ENCODE data around the gene NRCAM.
"Not testable (repeated sequence)": the region's sequence is repeated elsewhere in the genome, so short reads cannot be mapped to it uniquely, and the experiment has no call there.

NRCAM gene

DNA sequence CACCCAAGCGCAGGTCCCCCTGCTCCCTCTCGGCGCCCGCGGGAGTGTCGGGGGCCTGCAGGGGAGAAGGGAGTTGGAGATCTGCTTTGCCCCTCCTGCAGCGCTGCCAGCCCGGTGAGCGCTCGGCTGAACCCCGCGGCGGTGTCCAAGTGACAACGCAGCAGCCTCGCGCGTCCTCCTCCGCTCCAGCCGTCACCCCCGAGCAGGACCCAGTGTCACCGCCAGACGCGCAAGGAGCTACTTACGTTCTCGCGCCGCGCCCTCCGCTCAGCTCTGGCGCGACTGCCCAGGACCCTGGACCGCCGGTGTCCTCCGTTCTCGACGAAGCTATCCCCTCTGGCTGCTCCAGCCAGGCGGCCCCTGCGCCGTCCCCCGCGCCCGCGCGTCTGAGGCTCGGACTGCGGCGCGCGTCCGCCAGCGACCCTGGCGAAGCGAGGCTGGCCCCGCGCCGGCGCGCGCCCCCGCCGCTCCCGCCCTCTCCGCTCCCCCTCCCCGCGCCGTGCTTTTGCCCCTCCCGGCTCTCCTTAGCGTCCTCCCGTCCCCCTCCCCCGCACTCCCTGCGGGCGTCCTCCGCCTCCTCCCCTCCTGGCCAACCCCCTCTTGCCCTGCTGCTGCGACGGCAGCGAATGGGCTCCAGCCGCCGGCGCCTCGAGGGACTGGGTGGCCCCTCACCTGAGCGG, at the start of gene NRCAM:
Gene NRCAM (minus strand): TSS at position 439 of the 680 bp plus-strand sequence. CDS start 216,372 bp downstream, outside the sequence.
- peak; percentile 87 for DNase-seq

DNA sequence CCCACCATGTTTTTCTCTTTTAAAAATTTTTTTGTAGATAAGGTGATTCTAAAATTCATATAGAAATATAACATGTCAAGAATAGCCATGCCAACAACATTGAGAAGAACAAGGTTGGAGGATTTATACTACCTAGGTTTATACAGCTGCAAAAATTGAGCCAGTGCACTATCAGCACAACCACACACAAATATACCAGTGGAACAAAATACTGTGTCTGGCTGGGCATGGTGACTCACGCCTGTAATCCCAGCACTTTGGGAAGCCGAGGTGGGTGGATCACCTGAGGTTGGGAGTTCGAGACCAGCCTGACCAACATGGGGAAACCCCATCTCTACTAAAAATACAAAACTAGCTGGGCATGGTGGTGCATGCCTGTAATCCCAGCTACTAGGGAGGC, 48.3 kb upstream of the NRCAM start:
- DNase-seq = not testable (repeated sequence)

DNA sequence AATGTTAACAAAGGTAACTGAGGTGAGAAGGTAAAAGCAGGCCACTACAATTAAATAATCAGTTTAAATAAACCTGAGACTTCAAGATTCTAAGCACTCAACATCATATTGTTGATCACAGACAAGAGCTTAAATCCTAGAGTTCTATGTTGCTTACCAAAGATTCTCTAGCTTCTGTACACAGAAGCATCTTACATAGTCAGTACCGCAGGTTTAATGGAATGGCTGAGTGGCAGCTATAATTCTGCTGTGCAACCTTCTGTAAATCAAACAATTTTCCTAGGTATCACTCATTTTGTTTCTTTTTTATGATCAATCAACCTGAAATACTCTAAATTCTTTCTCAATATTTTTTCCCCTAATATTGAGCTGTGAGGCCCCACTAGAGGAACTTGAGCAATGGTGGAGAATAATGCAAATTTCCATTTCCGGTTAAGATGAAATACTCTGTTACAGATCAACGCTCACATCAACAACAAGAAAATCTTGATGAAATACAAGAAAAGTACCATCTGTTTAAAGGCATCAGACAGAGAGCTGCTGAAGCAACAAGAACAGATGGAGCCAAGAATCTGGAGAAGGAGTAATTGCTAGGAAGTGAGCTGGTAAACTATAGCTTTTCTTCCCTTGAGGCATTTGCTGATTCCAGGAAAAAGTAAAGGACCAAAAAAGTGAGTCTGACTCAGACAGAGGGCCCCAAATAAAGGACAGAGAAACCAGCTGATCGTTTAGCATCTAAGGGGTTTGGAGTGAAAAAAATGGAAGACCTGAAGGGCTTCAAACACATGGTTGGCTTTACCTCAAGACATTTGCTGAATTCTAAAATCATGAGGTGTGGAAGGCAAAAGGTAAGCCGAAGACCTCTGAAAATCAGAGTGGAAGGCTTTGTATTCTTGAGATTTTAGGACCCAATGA, 47.1 kb upstream of the NRCAM start:
- no peak for DNase-seq

- DNase-seq = no peak
Observed at GRCh38 chr7:108499566-108499965, 43.3 kb upstream of the NRCAM start.

- no peak for DNase-seq
Observed at GRCh38 chr7:108498481-108498880, 42.2 kb upstream of the NRCAM start.

DNA sequence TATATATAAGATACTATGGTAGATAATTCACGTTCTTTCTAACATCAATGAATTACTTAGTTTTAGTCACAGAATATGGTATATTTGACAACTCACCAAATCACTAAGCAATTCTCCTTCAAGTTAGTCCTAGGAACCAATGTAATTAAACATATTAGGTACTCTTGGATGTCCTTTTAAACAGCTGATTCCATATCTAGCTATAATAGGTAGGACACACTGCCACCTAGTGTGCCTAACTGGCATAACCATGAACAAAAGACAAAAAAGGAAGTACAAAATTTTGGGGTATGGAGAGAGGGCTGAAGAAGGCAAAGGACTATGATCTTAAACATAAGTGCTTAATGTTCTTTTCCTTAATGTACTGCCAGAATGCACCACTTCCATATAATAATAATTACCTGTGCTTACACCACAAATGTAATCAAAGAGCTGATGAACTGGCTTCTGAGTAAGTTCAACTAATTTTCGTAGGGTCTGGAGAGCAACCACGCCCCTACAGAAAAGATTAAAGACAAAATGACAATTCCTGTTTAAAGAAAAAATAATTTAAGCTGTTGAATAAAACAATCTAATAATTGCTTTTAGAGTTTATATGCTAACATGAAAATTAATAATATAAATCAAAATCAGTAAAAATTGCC, 41.0 kb upstream of the NRCAM start:
- peak; percentile 46 for DNase-seq

- no peak for DNase-seq
Observed at GRCh38 chr7:108492742-108493141, 36.5 kb upstream of the NRCAM start.

DNA sequence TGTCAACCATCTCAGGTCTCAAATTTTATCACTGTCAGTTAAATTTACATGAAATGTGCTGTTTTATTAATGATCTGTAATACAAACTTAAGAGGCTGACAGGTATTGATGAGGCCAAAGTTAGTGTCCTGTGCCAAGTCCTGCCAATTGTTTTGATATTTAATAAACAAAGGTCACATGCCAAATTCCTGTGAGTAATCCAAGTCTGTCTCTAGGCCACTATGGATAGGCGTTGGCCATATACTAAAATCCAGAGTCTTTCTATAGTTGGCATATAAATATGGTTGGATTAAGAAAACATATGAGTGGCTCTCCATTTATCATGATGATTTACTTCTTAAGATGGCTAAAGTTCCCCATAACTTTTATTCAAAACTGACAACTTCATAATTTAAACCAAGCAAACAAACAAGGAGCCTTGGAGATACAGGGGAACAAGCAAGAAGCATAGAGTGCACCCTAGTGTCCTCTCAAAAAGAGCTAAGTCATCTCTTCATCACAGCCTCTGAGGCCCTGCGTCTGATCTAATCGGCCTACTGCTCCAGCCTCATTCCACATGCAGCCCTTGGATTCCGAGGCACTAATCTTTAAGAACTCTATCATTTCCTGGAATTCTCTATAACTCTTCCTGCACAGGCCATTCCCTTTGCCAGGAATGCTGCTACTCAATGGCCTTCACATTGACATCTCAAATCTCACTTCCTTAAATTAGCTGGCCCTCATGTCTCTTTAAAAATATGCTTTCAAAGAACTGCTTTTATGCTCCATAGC, 32.7 kb upstream of the NRCAM start:
- no peak for DNase-seq

DNA sequence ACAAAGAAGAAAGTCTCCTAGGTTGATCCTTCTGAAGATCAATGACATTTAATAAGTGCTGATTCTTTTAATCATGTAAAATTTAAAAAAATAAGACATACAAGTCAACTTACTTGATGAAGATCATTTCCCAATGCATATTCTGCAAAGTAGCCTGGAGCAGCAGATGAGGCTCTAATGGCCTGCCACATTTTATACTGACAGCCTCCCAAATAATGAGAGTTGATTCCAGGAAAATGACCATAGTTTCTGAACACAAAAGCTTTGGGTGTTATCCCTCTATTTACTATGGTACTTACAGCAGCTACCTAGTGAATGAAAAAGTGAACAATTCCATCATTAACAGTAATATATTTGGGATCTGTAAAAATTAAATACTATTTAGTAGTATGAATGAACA, 31.4 kb upstream of the NRCAM start:
- no peak for DNase-seq

DNA sequence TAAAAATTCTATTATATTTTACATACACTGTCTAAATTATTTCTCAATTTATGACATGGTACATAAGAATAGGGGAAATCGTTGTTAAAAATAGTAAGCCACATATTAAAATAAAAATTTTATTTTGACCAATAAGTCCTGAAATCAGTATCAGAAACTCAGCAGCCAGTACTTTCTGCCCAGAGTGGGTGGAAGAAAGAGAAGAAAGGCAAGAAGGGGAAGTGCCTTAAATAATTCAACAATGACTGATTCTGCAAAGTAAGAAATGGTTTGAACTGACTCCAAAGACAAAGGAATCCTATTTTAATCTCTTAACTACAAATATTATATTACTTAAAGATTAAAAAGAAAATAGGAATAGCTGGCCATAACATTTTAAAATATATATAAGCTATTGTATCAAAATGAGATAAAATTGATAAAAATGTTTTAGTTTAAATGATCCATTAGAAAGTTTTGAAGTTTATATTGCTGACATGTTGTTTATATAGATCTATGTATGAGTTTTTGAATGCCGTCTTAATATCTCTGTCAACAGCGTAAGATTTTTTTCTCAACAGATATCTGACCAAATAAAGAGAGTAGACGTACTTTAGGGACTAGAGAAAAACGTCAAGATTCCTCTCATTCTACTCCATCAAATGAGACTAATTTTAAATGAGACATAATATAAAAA, 30.2 kb upstream of the NRCAM start:
- DNase-seq = no peak

DNA sequence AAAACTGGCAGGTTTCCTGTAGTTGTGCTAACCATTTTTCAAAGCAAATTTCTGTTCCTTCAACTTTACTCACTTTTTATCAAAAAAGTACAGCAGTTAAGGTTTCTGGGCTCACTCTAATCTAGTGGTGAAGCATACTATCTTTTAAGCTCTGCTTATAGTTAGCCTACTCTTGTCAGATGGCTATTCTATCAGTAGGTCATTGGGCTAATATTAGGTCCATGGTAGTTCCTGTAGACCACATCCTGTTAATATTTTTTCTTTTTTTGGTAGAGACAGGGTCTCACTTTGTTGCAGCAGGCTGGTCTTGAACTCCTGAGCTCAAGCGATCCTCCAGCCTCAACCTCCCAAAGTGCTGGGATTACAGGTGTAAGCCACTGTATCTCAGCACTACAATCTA, 27.9 kb upstream of the NRCAM start:
- DNase-seq = no peak

DNA sequence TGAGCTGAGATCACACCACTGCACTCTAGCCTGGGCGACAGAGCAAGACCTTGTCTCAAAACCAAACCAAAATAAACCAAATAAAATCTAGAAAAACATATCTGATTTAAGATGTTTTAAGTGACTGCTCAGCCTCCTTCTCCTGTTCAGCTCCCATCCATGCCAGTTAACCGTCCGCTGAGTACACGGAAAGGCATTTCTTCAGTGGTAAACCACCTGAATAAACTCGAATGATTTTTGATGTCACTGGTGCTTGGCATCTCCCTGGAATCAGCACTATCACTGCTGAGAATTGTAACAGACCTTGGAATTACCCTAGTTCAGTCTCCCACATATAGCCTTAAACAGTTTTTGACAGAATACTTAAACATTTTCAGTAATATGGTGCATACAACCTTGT, 24.1 kb upstream of the NRCAM start:
- DNase-seq = no peak

DNA sequence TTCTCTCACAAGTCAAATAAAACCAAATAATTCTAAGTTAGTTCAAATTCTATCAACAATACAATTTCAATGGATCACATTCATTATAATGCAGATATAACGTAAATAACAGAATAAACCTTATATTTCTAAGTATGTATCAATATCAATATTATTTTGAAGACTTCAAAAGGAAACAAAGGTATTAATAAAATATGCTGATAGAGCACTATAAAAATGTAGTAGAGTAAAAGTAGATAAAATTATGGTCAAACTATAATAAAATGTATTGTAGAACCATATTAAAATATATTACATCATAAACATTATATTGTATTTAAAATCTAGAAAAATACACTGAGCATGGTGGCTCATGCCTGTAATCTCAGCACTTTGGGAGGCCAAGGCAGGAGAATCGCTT, 23.5 kb upstream of the NRCAM start:
- DNase-seq = no peak

DNA sequence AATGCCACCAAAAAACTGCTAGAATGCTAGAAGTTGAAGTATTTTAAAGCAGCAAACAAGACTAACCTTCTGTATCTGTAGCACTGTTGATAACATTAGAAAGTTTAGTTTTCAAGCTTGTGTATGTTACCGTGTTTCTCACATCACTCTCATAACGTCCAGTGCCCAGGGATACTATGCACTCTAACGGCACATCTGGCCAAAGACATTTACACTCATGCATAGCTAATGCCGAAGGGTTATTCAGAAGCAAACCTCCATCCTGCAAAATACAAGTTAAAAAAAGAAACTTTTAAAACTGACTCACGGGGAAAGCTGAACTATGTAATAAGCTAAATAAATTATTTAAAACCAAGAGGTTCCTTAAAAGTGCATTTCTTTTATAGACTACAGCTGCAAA, 22.9 kb upstream of the NRCAM start:
- DNase-seq = no peak

DNA sequence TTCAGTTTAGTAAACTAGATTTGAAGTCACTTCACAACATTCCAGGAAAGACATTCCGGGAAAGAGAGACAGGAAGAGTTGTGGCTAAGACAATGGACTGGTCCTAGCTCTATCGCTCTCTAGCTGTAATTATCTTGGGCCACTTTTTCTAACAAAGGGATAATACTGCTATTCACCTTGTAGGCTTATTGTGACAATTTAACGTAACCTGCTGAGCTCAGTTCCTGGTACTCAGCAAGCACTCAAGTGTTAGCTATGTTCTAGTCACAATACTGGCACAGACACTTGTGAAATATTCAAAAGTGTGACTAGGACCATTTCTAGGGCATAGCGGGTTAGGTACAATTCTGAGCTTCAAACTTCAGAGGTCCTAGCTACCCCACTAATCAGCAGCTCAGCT, 12.0 kb upstream of the NRCAM start:
- no peak for DNase-seq

DNA sequence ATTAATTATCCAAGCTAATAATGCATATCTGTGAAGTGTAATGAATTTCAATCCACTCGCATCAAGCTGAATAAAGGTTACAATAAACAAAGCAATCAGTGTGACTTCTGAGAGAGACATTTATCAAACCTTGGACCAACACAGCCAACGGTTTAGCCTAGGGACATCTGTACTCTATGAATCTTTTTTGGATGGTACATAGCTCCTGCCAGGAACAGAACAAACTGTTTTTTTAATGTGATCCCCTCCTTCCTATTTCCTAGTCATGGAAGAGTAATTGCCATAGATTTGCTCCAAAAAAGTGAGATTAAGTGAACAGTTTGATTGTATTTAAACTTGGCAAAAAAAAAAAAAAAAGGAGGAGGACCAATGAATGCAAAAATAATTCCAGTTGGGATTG, 11.2 kb upstream of the NRCAM start:
- DNase-seq = no peak

DNA sequence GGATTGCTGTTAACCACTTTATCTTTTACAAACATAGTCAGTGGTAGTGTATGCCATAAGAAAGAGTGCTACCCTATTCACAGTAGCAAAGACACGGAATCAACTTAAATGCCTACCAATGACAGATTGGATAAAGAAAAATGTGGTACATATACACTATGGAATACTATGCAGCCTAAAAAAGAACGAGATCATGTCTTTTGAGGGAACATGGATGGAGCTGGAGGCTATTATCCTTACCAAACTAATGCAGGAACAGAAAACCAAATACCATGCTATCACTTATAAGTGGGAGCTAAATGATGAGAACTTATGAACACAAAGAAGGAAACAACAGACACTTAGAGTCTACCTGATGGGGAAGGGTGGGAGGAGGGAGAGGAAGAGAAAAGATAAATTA, 10.1 kb upstream of the NRCAM start:
- not testable (repeated sequence) for DNase-seq

- DNase-seq = no peak
Observed at GRCh38 chr7:108464743-108465142, 8.5 kb upstream of the NRCAM start.

DNA sequence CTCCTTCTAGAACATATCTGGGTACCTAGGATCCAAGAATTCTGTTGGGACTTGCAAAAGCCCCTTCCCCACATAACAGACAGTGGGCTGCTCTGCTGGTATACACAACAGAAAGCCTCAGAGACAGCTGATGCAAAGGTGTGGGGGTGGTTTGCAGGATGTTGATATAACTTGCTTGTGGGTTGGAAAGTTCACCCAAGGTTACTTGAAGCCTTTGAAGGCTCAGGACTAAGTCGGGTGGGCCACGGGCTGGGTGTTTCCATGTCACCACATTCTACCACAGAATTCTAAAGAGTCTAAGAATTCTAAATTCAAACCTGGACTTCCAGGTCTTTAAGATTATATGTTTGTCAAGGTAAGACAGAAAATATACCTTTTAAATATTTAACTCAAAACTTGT, 7.4 kb upstream of the NRCAM start:
- DNase-seq = no peak

GRCh38 chr7:108461840-108462239, 5.6 kb upstream of the NRCAM start:
- DNase-seq = no peak

GRCh38 chr7:108460964-108461363, 4.7 kb upstream of the NRCAM start:
- no peak for DNase-seq

DNA sequence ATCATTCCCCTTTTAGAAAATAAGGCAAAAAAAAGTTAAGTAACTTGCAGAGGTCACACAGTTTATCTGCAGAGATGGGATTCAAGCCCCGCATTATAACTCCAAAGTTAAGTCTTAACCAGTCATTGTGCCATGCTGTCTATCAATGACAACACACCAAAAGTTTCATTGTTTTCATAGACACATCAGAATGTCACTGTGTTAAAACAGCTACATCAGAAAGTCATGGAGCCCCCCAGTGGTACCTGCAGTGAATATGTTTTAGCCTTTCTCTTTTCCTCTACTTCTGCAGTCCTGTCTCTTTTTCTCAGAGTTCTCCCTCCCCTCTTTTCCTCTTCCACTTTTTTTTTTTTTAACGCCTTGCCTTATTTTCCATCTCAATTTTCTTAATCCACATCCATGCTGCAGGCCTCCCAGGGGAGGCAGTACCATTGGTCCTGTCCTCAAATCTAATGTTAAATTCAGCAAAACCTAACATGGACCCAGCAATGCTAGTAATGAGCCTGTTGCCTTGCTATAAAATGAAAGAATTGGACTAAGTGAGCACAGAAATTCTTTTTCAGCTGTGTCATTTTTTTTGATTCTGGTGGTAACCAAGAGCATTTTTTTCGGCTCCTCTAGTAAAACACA, 3.8 kb upstream of the NRCAM start:
- peak; percentile 20 for DNase-seq

Measured in NCI-H2029 (cell line).